HG03060 (cell line): ENCODE results near the gene ACYP2.

Experiments used
- ATAC-seq: cut with Tn5 transposase; IDR thresholded peaks from one replicate; pipeline ENCODE4 v1.9.1; 2021; ENCODE audit warnings: low read depth, moderate number of reproducible peaks; ENCODE audit not compliant: unreplicated experiment

The ACYP2 gene

GRCh38 chr2:54148391-54148790 is 33.0 kb downstream of the ACYP2 start:
- no peak for ATAC-seq

GRCh38 chr2:54149638-54150441 is 34.4 kb downstream of the ACYP2 start:
- no peak for ATAC-seq

- no peak for ATAC-seq
Observed at GRCh38 chr2:54158311-54158710, 42.9 kb downstream of the ACYP2 start.

GRCh38 chr2:54161660-54162424 is 46.4 kb downstream of the ACYP2 start:
- ATAC-seq, result no peak

- ATAC-seq, result no peak
Observed at GRCh38 chr2:54164106-54164505, 48.7 kb downstream of the ACYP2 start.

- ATAC-seq, result no peak
Observed at GRCh38 chr2:54166121-54166773, 50.8 kb downstream of the ACYP2 start.

GRCh38 chr2:54176577-54176976 is 61.2 kb downstream of the ACYP2 start:
- ATAC-seq, result no peak

- no peak for ATAC-seq
Observed at GRCh38 chr2:54183281-54183680, 67.9 kb downstream of the ACYP2 start.

GRCh38 chr2:54183972-54184371 is 68.6 kb downstream of the ACYP2 start:
- ATAC-seq, result no peak

GRCh38 chr2:54185105-54185504 is 69.7 kb downstream of the ACYP2 start:
- ATAC-seq, result no peak

- no peak for ATAC-seq
Observed at GRCh38 chr2:54187331-54187730, 71.9 kb downstream of the ACYP2 start.

GRCh38 chr2:54189539-54189938 is 74.1 kb downstream of the ACYP2 start:
- ATAC-seq, result no peak

- no peak for ATAC-seq
Observed at GRCh38 chr2:54191361-54192135, 76.1 kb downstream of the ACYP2 start.

GRCh38 chr2:54194761-54195750 is 79.6 kb downstream of the ACYP2 start:
- no peak for ATAC-seq

GRCh38 chr2:54196646-54197045 is 81.2 kb downstream of the ACYP2 start:
- no peak for ATAC-seq

GRCh38 chr2:54204476-54204875 is 89.1 kb downstream of the ACYP2 start:
- ATAC-seq, result no peak

- no peak for ATAC-seq
Observed at GRCh38 chr2:54206596-54206995, 91.2 kb downstream of the ACYP2 start.

- no peak for ATAC-seq
Observed at GRCh38 chr2:54207666-54208195, 92.3 kb downstream of the ACYP2 start.
